IMR-90 (cell line): Measurements from ENCODE around the gene TRDMT1. TPM values are rescaled to one million over a fixed set of nuclear protein-coding genes. Genes with fewer than 3 reads are reported as not detected.

Source experiments
- ATAC-seq: fragments of 200-7000 bp; cut with Tn5 transposase; 2 replicates; pipeline ENCODE4 v1.9.1; 2020; ENCODE audit warnings: low read depth, mild to moderate bottlenecking, moderate library complexity
- BruUV-seq: library from RNA; stranded (reverse); fragments of 400-500 nt; replicated peaks from 2 replicates; lab custom pipeline; 2021; lab: Mats Ljungman, UMichigan
- CTCF ChIA-PET: fragments of 300-600 bp; formaldehyde crosslinking; extraction: SDS; loops from one replicate; lab custom pipeline; 2021; ENCODE audit warnings: antibody characterized with exemption; lab: Yijun Ruan, JAX
- POLR2A ChIA-PET: fragments of 300-600 bp; sonication (Branson Sonifier 250); formaldehyde crosslinking; loops from one replicate; lab custom pipeline; 2022; ENCODE audit warnings: antibody characterized with exemption; ENCODE audit not compliant: unreplicated experiment; lab: Charles Lee
- DNase-seq: peaks from one replicate; pipeline ENCODE4 v3.0.0; 2013
- H2AFZ ChIP-seq: replicated peaks from 2 replicates; pipeline ENCODE3; 2013; ENCODE audit warnings: low read length, mild to moderate bottlenecking; ENCODE audit not compliant: poor library complexity
- H2AK5ac ChIP-seq: 2 replicates; pipeline ENCODE4 v1.6.1; 2013; ENCODE audit warnings: low read depth, low read length, inconsistent platforms
- H2AK9ac ChIP-seq: replicated peaks from 2 replicates; pipeline ENCODE3; 2013; ENCODE audit warnings: mild to moderate bottlenecking, low read depth, low read length, moderate library complexity; ENCODE audit not compliant: poor library complexity
- H2BK120ac ChIP-seq: 2 replicates; pipeline ENCODE4 v1.6.1; 2013; ENCODE audit warnings: low read depth, low read length, inconsistent platforms
- H2BK15ac ChIP-seq: 3 replicates; pipeline ENCODE4 v1.6.1; 2013; ENCODE audit warnings: low read depth, low read length, inconsistent platforms
- H2BK20ac ChIP-seq: 2 replicates; pipeline ENCODE4 v1.6.1; 2013; ENCODE audit warnings: low read depth, mild to moderate bottlenecking, inconsistent platforms, low read length, moderate library complexity
- H2BK5ac ChIP-seq: 2 replicates; pipeline ENCODE4 v1.6.1; 2013; ENCODE audit warnings: mild to moderate bottlenecking, low read depth, low read length, inconsistent platforms; ENCODE audit not compliant: poor library complexity, severe bottlenecking
- H3K14ac ChIP-seq: replicated peaks from 2 replicates; pipeline ENCODE4 v1.6.1; 2013; ENCODE audit warnings: low read depth, low read length, inconsistent platforms
- H3K18ac ChIP-seq: 2 replicates; pipeline ENCODE4 v1.6.1; 2013; ENCODE audit warnings: low read depth, low read length, control low read depth
- H3K23ac ChIP-seq: 2 replicates; pipeline ENCODE4 v1.6.1; 2013; ENCODE audit warnings: low read depth, low read length, inconsistent platforms
- H3K27ac ChIP-seq: 2 replicates; pipeline ENCODE4 v1.5.1; 2013; ENCODE audit warnings: mild to moderate bottlenecking, control low read depth, low read length; ENCODE audit not compliant: insufficient read depth
- H3K27me3 ChIP-seq: 2 replicates; pipeline ENCODE4 v1.6.1; 2013; ENCODE audit warnings: low read length; ENCODE audit not compliant: control insufficient read depth, insufficient read depth
- H3K36me3 ChIP-seq: 2 replicates; pipeline ENCODE4 v1.6.1; 2013; ENCODE audit warnings: low read length, mixed read lengths; ENCODE audit not compliant: control insufficient read depth, insufficient read depth
- H3K4ac ChIP-seq: 2 replicates; pipeline ENCODE4 v1.6.1; 2013; ENCODE audit warnings: low read depth, low read length, inconsistent platforms
- H3K4me1 ChIP-seq: 2 replicates; pipeline ENCODE4 v1.6.1; 2013; ENCODE audit warnings: low read length, mixed read lengths; ENCODE audit not compliant: control insufficient read depth, insufficient read depth
- H3K4me2 ChIP-seq: 2 replicates; pipeline ENCODE4 v1.6.1; 2013; ENCODE audit warnings: low read depth, mild to moderate bottlenecking, control low read depth, low read length, moderate library complexity
- H3K4me3 ChIP-seq: 2 replicates; pipeline ENCODE4 v1.5.1; 2013; ENCODE audit warnings: low read depth, mild to moderate bottlenecking, control low read depth, low read length, moderate library complexity; ENCODE audit not compliant: insufficient read depth
- H3K56ac ChIP-seq: 2 replicates; pipeline ENCODE4 v1.6.1; 2013; ENCODE audit warnings: low read length, inconsistent platforms; ENCODE audit not compliant: insufficient read depth; ENCODE audit errors: extremely low read depth
- H3K79me1 ChIP-seq, 2 experiments: 2 replicates each; pipeline ENCODE4 v1.6.1; 2013; ENCODE audit warnings: low read length in 2 of 2, inconsistent platforms in 1 of 2, low read depth in 1 of 2
- H3K9ac ChIP-seq: 2 replicates; pipeline ENCODE4 v1.6.1; 2013; ENCODE audit warnings: low read depth, low read length, control low read depth
- H3K9me1 ChIP-seq: 2 replicates; pipeline ENCODE4 v1.6.1; 2013; ENCODE audit warnings: low read length, inconsistent platforms; ENCODE audit not compliant: insufficient read depth
- H3K9me3 ChIP-seq: 2 replicates; pipeline ENCODE4 v1.6.1; 2013; ENCODE audit warnings: low read length; ENCODE audit not compliant: control insufficient read depth, insufficient read depth
- H4K20me1 ChIP-seq: 2 replicates; pipeline ENCODE4 v1.6.1; 2013; ENCODE audit warnings: low read length, inconsistent platforms; ENCODE audit not compliant: insufficient read depth
- H4K5ac ChIP-seq: 2 replicates; pipeline ENCODE4 v1.6.1; 2013; ENCODE audit warnings: mild to moderate bottlenecking, low read depth, low read length, control low read depth
- H4K8ac ChIP-seq, 2 experiments: 2 replicates each; pipeline ENCODE4 v1.6.1; 2013; ENCODE audit warnings: low read depth in 2 of 2, low read length in 2 of 2, control low read depth in 1 of 2, inconsistent platforms in 1 of 2
- H4K91ac ChIP-seq: 2 replicates; pipeline ENCODE4 v1.6.1; 2013; ENCODE audit warnings: low read depth, low read length, inconsistent platforms; ENCODE audit not compliant: insufficient read depth
- BHLHE40 ChIP-seq: fragments of 150-350 bp; IDR thresholded peaks from 2 replicates; pipeline ENCODE4 v1.6.1; 2016; ENCODE audit warnings: mild to moderate bottlenecking, low read depth, low read length
- POLR2A ChIP-seq: IDR thresholded peaks from 2 replicates; pipeline ENCODE4 v1.6.1; 2012; ENCODE audit warnings: mild to moderate bottlenecking, low read depth, low read length
- RAD21 ChIP-seq: IDR thresholded peaks from 2 replicates; pipeline ENCODE4 v1.6.1; 2012; ENCODE audit warnings: low read length, improper control_type of control experiment
- SMC3 ChIP-seq: fragments of 150-350 bp; IDR thresholded peaks from 2 replicates; pipeline ENCODE4 v1.6.1; 2016; ENCODE audit warnings: low read depth, mild to moderate bottlenecking, antibody characterized with exemption, low read length, moderate library complexity
- WGBS, 2 experiments: methylation state at CpG; one replicate each; pipeline versions ENCODE4 v1.1.5 to v1.1.7; 2013; ENCODE audit warnings: missing lambda C conversion rate in 2 of 2; ENCODE audit not compliant: insufficient read length in 1 of 2; ENCODE audit errors: extremely low coverage in 2 of 2; 5-methylcytosine and 5-hydroxymethylcytosine counted together
- dilution Hi-C: fragments of 300-500 bp; cut with HindIII; formaldehyde crosslinking; loops from one replicate; pipeline ENCODE4 v1.14.3; 2018; ENCODE audit warnings: low sequenced_read_pairs; ENCODE audit not compliant: unreplicated experiment
- in situ Hi-C: fragments of 300-500 bp; cut with MboI; formaldehyde crosslinking; loops from 3 replicates; pipeline ENCODE4 v1.14.3; 2019; ENCODE audit warnings: low sequenced_read_pairs, inconsistent platforms, mixed read lengths
- intact Hi-C: fragments of 100-400 bp; cut with micrococcal nuclease; formaldehyde crosslinking; loops from 2 replicates; pipeline ENCODE4 v1.10.0; 2022
- polyA plus RNA-seq, 3 experiments: library from polyadenylated mRNA; depleted of rRNA; stranded (reverse); fragments of >200 nt; gene quantifications; 2 replicates each; pipeline ENCODE4 v1.2.3, GENCODE V29; 2012; ENCODE audit warnings: low replicate concordance in 1 of 3
- total RNA-seq: library from RNA; depleted of rRNA; stranded (reverse); fragments of >200 nt; gene quantifications from 2 replicates; pipeline ENCODE4 v1.2.3, GENCODE V29; 2012
- TF ChIP-seq, protein P1 (sequence below): conservative IDR thresholded peaks from 2 replicates; pipeline ENCODE4 v1.5.1; 2012; ENCODE audit warnings: mild to moderate bottlenecking, low read depth, low read length, improper control_type of control experiment

Gene TRDMT1
- total and polyA plus RNA-seq, 2 of the 4 experiments (the other 2 are of a cell fraction) = 2.1 to 4.7 TPM

GRCh38 chr10:17249820-17250219, 48.3 kb upstream of the TRDMT1 start:
- H3K4ac ChIP-seq = no peak overlapping the region
- POLR2A ChIA-PET = no interaction called here
- intact Hi-C loops (no loop called here), dilution Hi-C loops (no loop called here), in situ Hi-C loops (loop anchor here (25.0 kb wide), 1 partner anchor 1363 kb away; no protein-coding TSS in a partner anchor)
- H3K27ac ChIP-seq = no peak overlapping the region
- H4K91ac ChIP-seq = no peak overlapping the region
- DNase-seq = peak; percentile 34
- no peak overlapping the region for H2BK5ac ChIP-seq
- H3K56ac ChIP-seq = no peak overlapping the region
- H3K9me3 ChIP-seq = 0 out of 2 replicates have a peak, but pooled peaks cover 2% of the 10 kb centered on the region
- H3K36me3 ChIP-seq = no peaks in the 10 kb centered on the region
- no peak overlapping the region for H4K8ac ChIP-seq
- no peak for ATAC-seq
- no peak overlapping the region for H2AK5ac ChIP-seq
- no peak overlapping the region for H3K23ac ChIP-seq
- no peak overlapping the region for H3K4me3 ChIP-seq
- no peak overlapping the region for H2BK20ac ChIP-seq
- no peak overlapping the region for H2BK15ac ChIP-seq
- TF ChIP-seq, protein P1, sequence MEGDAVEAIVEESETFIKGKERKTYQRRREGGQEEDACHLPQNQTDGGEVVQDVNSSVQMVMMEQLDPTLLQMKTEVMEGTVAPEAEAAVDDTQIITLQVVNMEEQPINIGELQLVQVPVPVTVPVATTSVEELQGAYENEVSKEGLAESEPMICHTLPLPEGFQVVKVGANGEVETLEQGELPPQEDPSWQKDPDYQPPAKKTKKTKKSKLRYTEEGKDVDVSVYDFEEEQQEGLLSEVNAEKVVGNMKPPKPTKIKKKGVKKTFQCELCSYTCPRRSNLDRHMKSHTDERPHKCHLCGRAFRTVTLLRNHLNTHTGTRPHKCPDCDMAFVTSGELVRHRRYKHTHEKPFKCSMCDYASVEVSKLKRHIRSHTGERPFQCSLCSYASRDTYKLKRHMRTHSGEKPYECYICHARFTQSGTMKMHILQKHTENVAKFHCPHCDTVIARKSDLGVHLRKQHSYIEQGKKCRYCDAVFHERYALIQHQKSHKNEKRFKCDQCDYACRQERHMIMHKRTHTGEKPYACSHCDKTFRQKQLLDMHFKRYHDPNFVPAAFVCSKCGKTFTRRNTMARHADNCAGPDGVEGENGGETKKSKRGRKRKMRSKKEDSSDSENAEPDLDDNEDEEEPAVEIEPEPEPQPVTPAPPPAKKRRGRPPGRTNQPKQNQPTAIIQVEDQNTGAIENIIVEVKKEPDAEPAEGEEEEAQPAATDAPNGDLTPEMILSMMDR = peak; percentile 46
- TF ChIP-seq POLR2A = no peak
- no peak for TF ChIP-seq BHLHE40
- peak; percentile 57 for TF ChIP-seq RAD21
- TF ChIP-seq SMC3 = peak; percentile 44
- H3K4me2 ChIP-seq = no peak overlapping the region
- H3K9me1 ChIP-seq = peaks cover 3% of the 10 kb centered on the region; the same call in 1 of the 2 replicates
- peaks cover 2% of the 10 kb centered on the region; the same call in 1 of the 2 replicates for H3K4me1 ChIP-seq
- no peak overlapping the region for H3K9ac ChIP-seq
- BruUV-seq = no TSS peak
- no peak overlapping the region for H2AK9ac ChIP-seq
- no peak overlapping the region for H3K18ac ChIP-seq
- H3K79me1 ChIP-seq = no peaks in the 10 kb centered on the region
- H2AFZ ChIP-seq = no peak overlapping the region
- CTCF ChIA-PET = no interaction called here
- no CpG with 5 or more reads among the region's 4 CpGs for WGBS, 2 experiments
- H2BK120ac ChIP-seq = no peak overlapping the region
- H3K14ac ChIP-seq = no peak overlapping the region
- H4K5ac ChIP-seq = no peak overlapping the region
- H4K20me1 ChIP-seq = no peaks in the 10 kb centered on the region
- H3K27me3 ChIP-seq = no peaks in the 10 kb centered on the region
